ENCODE results near the gene RNF207. TPM values are rescaled to one million over a fixed set of nuclear protein-coding genes. Genes with fewer than 3 reads are reported as not detected.

The RNF207 gene
- total RNA-seq, 1 experiment from 2014 or later: 95.4 TPM

DNA sequence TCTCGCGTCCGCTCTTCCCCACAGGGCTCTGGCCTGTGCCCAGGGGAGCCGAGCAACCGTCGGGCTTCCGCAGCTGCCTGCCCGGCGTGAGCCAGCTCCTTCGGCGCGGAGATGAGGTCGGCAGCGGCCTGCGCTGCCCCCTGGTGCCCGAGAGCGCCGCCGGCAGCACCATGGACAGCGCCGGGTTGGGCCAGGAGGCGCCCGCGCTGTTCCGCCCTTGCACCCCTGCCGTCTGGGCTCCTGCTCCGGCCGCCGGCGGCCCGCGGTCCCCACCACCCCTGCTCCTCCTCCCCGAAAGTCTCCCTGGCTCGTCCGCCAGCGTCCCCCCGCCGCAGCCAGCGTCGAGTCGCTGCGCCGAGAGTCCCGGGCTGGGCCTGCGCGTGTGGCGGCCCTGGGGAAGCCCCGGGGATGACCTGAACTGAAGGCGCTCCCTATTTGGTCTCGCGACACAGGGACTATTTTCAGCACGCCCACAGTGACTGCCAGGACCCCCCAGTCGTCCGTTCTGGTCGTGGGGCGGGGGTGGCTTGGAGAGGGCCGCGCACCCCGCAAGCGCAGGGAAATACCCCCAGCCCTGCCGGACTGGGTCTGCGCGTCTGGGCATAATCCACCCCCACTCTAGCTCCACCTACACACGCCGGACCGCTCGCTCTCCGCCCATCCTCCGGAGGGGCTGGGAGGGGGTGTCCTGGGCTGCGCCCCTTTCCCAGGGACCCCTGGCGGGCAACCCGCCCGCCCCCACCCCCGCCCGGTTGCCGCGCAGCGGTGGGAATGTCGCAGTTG is 39.4 kb downstream of the RNF207 start:
- no peak overlapping the region for H3K9ac ChIP-seq (ENCODE audit: low read length)
- H3K9me3 ChIP-seq (ENCODE audit: low read length): no peaks in the 10 kb centered on the region
- TF ChIP-seq, protein P1, sequence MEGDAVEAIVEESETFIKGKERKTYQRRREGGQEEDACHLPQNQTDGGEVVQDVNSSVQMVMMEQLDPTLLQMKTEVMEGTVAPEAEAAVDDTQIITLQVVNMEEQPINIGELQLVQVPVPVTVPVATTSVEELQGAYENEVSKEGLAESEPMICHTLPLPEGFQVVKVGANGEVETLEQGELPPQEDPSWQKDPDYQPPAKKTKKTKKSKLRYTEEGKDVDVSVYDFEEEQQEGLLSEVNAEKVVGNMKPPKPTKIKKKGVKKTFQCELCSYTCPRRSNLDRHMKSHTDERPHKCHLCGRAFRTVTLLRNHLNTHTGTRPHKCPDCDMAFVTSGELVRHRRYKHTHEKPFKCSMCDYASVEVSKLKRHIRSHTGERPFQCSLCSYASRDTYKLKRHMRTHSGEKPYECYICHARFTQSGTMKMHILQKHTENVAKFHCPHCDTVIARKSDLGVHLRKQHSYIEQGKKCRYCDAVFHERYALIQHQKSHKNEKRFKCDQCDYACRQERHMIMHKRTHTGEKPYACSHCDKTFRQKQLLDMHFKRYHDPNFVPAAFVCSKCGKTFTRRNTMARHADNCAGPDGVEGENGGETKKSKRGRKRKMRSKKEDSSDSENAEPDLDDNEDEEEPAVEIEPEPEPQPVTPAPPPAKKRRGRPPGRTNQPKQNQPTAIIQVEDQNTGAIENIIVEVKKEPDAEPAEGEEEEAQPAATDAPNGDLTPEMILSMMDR (conservative IDR thresholded peaks at IDR 0.05; ENCODE audit: low read depth, low read length): peak; percentile 94
- TF ChIP-seq EZH2phosphoT487 (IDR thresholded peaks at IDR 0.05; ENCODE audit: borderline replicate concordance, low read length) (no peak), EZH2 (IDR thresholded peaks at IDR 0.05; ENCODE audit: low read length, unreplicated experiment) (no peak)
- POLR2A ChIA-PET (ENCODE audit: unreplicated experiment): no interaction called here
- H4K20me1 ChIP-seq (ENCODE audit: low read length): no peaks in the 10 kb centered on the region
- CTCF ChIA-PET: interaction anchor here (0.5 to 3.6 kb wide), 23 partner anchors 9 to 192 kb away, joined by 3 to 42 read pairs (median 5); partner anchors contain the start of genes ACOT7, ICMT and RNF207
- peaks cover 21% of the 10 kb centered on the region for H3K4me1 ChIP-seq (ENCODE audit: insufficient read depth, low read length)
- H3F3A ChIP-seq (ENCODE audit: low read length, unreplicated experiment): no peaks in the 10 kb centered on the region
- peak overlapping the region; percentile 79 for H3K4me2 ChIP-seq (ENCODE audit: low read length)
- H3K9me2 ChIP-seq (replicated peaks; ENCODE audit: low read length): no peaks in the 10 kb centered on the region
- no TSS peak for BruUV-seq (replicated peaks)
- H3K79me2 ChIP-seq (ENCODE audit: low read length): no peaks in the 10 kb centered on the region
- intact Hi-C loops (cut with micrococcal nuclease): loop anchor here (1.0 to 5.0 kb wide), 3 partner anchors 38 to 193 kb away; partner anchors contain the start of gene RNF207
- DNase-seq (peak; percentile 96), ATAC-seq (peak; percentile 48)
- peak overlapping the region; percentile 14; the same call in 1 of the 2 replicates for H2AFZ ChIP-seq (ENCODE audit: low read length)
- peak overlapping the region; percentile 68 for H3K4me3 ChIP-seq (ENCODE audit: low read length)
- H3K36me3 ChIP-seq (ENCODE audit: low read depth, low read length): no peaks in the 10 kb centered on the region
- H3K27me3 ChIP-seq (ENCODE audit: low read length): peaks cover 23% of the 10 kb centered on the region
- no peak overlapping the region for H3K27ac ChIP-seq (ENCODE audit: low read length)

DNA sequence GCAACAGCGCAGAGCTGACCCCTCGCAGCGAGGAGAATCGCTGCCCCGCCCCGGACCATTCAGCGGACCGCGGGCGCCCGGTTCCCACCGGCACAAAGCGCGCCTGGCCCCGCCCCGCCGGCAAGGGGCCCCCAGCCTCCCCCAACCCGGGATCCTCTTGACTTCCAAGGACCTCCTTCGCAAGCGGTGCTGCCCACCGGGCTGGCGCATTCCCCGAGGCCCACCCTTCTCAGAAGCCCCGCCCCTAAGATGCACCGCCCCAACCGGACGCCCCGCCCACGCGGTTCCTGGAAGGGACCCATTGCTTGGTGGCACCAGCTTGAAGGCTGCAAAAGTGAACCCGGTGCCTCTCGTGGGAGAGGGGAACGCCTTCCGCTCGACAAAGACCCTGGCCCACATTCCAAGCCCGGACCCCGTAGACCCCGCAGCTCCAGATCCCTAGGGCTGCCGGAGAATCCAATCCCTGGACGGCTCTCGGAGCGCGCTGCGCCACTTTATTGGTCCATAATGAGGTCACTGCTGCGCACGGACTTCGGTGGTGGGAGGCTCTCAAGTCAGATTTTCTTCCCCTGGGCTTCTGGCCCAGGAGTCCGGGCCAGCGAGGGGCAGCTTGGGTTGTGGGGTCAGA is 40.1 kb downstream of the RNF207 start:
- no peaks in the 10 kb centered on the region for H3K79me2 ChIP-seq (ENCODE audit: low read length)
- H3K4me2 ChIP-seq (ENCODE audit: low read length): peak overlapping the region; percentile 79
- H3K27me3 ChIP-seq (ENCODE audit: low read length): peaks cover 23% of the 10 kb centered on the region
- intact Hi-C loops (cut with micrococcal nuclease): loop anchor here (1.0 to 5.0 kb wide), 6 partner anchors 39 to 194 kb away; partner anchors contain the start of gene RNF207
- H3F3A ChIP-seq (ENCODE audit: low read length, unreplicated experiment): no peaks in the 10 kb centered on the region
- H3K4me1 ChIP-seq (ENCODE audit: insufficient read depth, low read length): peaks cover 21% of the 10 kb centered on the region
- peak overlapping the region; percentile 51 for H3K9ac ChIP-seq (ENCODE audit: low read length)
- BruUV-seq (replicated peaks): no TSS peak
- POLR2A ChIA-PET (ENCODE audit: unreplicated experiment): interaction anchor here (0.6 kb wide), 1 partner anchor 41 kb away, joined by 4 read pairs; no protein-coding TSS in a partner anchor
- no peaks in the 10 kb centered on the region for H3K36me3 ChIP-seq (ENCODE audit: low read depth, low read length)
- H3K27ac ChIP-seq (ENCODE audit: low read length): peak overlapping the region; percentile 34
- H3K9me3 ChIP-seq (ENCODE audit: low read length): no peaks in the 10 kb centered on the region
- ATAC-seq (peak; percentile 40), DNase-seq (peak; percentile 69)
- CTCF ChIA-PET: interaction anchor here (0.5 to 3.6 kb wide), 15 partner anchors 10 to 197 kb away, joined by 3 to 42 read pairs (median 4); partner anchors contain the start of genes ACOT7 and ICMT
- H3K4me3 ChIP-seq (ENCODE audit: low read length): peak overlapping the region; percentile 68
- H2AFZ ChIP-seq (ENCODE audit: low read length): peak overlapping the region; percentile 14
- H4K20me1 ChIP-seq (ENCODE audit: low read length): no peaks in the 10 kb centered on the region
- no peak for TF ChIP-seq EZH2 (IDR thresholded peaks at IDR 0.05; ENCODE audit: low read length, unreplicated experiment)
- no peak for TF ChIP-seq EZH2phosphoT487 (IDR thresholded peaks at IDR 0.05; ENCODE audit: borderline replicate concordance, low read length)
- TF ChIP-seq, protein P1 (conservative IDR thresholded peaks at IDR 0.05; ENCODE audit: low read depth, low read length): no peak
- no peaks in the 10 kb centered on the region for H3K9me2 ChIP-seq (replicated peaks; ENCODE audit: low read length)

Data from PC-3 (cell line).